HepG2 (cell line): Measurements from ENCODE around the gene GAN. TPM values are rescaled to one million over a fixed set of nuclear protein-coding genes. Genes with fewer than 3 reads are reported as not detected.

Experiments
- CREB1 ChIP-seq, 2 experiments: fragments of 450-650 bp in 1 of 2; IDR thresholded peaks; 2 replicates each; pipeline ENCODE4 v1.6.1; 2016 to 2017; ENCODE audit warnings: control low read depth in 1 of 2, mild to moderate bottlenecking in 1 of 2, missing compliant biosample characterization in 1 of 2, missing genetic modification characterization in 1 of 2
- MEIS1 ChIP-seq: sonication (generic); formaldehyde crosslinking; IDR thresholded peaks from 2 replicates; pipeline ENCODE4 v1.9.0; 2021; ENCODE audit warnings: mild to moderate bottlenecking, missing genetic modification reagents, moderate library complexity, borderline replicate concordance
- MYNN ChIP-seq: sonication (generic); formaldehyde crosslinking; IDR thresholded peaks from 2 replicates; pipeline ENCODE4 v1.4.0; 2020; ENCODE audit warnings: mild to moderate bottlenecking, low read depth, missing genetic modification reagents
- NCOR1 ChIP-seq: fragments of 200-600 bp; sonication (generic); IDR thresholded peaks from 2 replicates; pipeline ENCODE4 v1.7.0; 2017; ENCODE audit warnings: antibody characterized with exemption, low read length, borderline replicate concordance
- TGIF2 ChIP-seq: IDR thresholded peaks from 2 replicates; pipeline ENCODE4 v1.6.1; 2016; ENCODE audit warnings: control low read depth, missing compliant biosample characterization
- ZBTB8A ChIP-seq: sonication (generic); formaldehyde crosslinking; IDR thresholded peaks from 2 replicates; pipeline ENCODE4 v1.4.0; 2020; ENCODE audit warnings: mild to moderate bottlenecking, low read depth, missing genetic modification reagents, borderline replicate concordance
- ZNF383 ChIP-seq: sonication (generic); formaldehyde crosslinking; IDR thresholded peaks from 2 replicates; pipeline ENCODE4 v1.4.0; 2020; ENCODE audit warnings: missing genetic modification reagents, mild to moderate bottlenecking, borderline replicate concordance
- ZNF747 ChIP-seq: sonication (generic); formaldehyde crosslinking; IDR thresholded peaks from 2 replicates; pipeline ENCODE4 v1.8.1; 2023; ENCODE audit warnings: missing genetic modification reagents, mild to moderate bottlenecking, borderline replicate concordance
- ZNF780A ChIP-seq: sonication (generic); formaldehyde crosslinking; IDR thresholded peaks from 2 replicates; pipeline ENCODE4 v1.8.0; 2022; ENCODE audit warnings: mild to moderate bottlenecking, missing genetic modification reagents, moderate library complexity
- polyA plus RNA-seq, 8 experiments: library from polyadenylated mRNA; depleted of rRNA in 3 of 8; stranded (reverse) in 7 of 8; unstranded in 1 of 8; fragments of >200 nt; fragmentation: Illumina TruSeq in 4 of 8; extraction: Trizol in 4 of 8; gene quantifications; 2 replicates each; pipeline versions ENCODE4 v1.2.1 to v1.2.3, GENCODE V29; 2011 to 2016; ENCODE audit warnings: low read depth in 4 of 8, missing spikeins in 1 of 8, mixed read lengths in 1 of 8; ENCODE audit not compliant: insufficient read depth in 1 of 8
- total RNA-seq, 5 experiments: library from RNA; depleted of rRNA; stranded (reverse); fragments of >200 nt; fragmentation: Illumina TruSeq; extraction: Trizol; gene quantifications; 2 replicates each; pipeline ENCODE4 v1.2.3, GENCODE V29; 2016; ENCODE audit warnings: low read depth in 1 of 5
- TF ChIP-seq, protein P1 (sequence below): sonication (generic); formaldehyde crosslinking; conservative IDR thresholded peaks from 2 replicates; pipeline ENCODE4 v1.4.0; 2020; ENCODE audit warnings: missing genetic modification reagents
- TF ChIP-seq, protein P2 (sequence below): sonication (generic); formaldehyde crosslinking; IDR thresholded peaks from 2 replicates; pipeline ENCODE4 v1.5.1; 2020; ENCODE audit warnings: mild to moderate bottlenecking, missing genetic modification reagents, moderate library complexity
- TF ChIP-seq, protein P3 (sequence below): sonication (generic); formaldehyde crosslinking; IDR thresholded peaks from 2 replicates; pipeline ENCODE4 v1.8.1; 2023; ENCODE audit warnings: missing genetic modification reagents, mild to moderate bottlenecking, borderline replicate concordance
- TF ChIP-seq, protein P4 (sequence below): fragments of 450-650 bp; IDR thresholded peaks from 2 replicates; pipeline ENCODE4 v1.6.1; 2016
- TF ChIP-seq, protein P5 (sequence below): sonication (generic); formaldehyde crosslinking; IDR thresholded peaks from 2 replicates; pipeline ENCODE4 v1.4.0; 2020; ENCODE audit warnings: missing genetic modification reagents, borderline replicate concordance

The GAN gene
- total and polyA plus RNA-seq, 2 of the 13 experiments (the other 11 are each of a cell fraction or from before 2014, with no cell fraction given), result 4.3 to 11.0 TPM

DNA sequence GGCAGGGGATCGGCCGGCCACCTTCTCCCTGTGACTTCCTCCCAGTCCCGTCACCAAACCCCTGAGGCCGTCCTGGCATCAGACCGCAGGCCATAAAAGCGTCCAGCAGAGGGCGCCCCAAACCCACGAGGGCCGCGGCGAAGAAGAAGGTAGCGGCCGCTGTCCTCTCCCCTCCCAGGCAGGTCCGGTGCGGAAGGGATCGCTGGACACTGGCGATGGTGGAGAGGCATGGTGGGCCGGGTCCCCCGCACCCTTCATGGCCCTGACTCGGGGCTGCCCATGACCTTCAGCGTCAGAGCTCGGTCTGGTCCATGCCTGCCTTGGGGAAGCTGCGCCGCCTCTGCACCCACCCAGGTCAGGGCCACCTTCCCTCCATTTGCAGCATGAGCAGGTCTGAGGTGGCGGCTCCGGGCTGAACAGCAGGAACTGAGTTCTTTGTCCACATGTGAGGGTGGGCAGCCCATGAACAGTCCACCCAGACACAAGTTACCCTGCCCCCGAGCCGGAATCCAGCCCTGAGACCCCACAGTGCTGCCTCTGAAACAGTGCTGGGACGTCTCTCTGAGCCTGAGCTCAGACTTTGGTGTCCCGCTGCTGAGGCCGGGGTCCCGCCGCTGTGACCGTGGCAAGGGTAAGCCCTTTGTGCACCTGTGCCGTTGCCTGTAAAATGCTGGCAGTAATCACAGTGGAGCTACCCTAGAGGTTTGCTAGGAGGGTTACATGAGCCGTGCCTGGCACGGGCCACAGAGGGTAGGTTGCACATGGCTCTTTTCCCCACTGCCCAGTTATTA lies 89.0 kb downstream of the GAN start (continued):
- TF ChIP-seq, protein P1, sequence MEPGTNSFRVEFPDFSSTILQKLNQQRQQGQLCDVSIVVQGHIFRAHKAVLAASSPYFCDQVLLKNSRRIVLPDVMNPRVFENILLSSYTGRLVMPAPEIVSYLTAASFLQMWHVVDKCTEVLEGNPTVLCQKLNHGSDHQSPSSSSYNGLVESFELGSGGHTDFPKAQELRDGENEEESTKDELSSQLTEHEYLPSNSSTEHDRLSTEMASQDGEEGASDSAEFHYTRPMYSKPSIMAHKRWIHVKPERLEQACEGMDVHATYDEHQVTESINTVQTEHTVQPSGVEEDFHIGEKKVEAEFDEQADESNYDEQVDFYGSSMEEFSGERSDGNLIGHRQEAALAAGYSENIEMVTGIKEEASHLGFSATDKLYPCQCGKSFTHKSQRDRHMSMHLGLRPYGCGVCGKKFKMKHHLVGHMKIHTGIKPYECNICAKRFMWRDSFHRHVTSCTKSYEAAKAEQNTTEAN, result no peak
- TF ChIP-seq, protein P2, sequence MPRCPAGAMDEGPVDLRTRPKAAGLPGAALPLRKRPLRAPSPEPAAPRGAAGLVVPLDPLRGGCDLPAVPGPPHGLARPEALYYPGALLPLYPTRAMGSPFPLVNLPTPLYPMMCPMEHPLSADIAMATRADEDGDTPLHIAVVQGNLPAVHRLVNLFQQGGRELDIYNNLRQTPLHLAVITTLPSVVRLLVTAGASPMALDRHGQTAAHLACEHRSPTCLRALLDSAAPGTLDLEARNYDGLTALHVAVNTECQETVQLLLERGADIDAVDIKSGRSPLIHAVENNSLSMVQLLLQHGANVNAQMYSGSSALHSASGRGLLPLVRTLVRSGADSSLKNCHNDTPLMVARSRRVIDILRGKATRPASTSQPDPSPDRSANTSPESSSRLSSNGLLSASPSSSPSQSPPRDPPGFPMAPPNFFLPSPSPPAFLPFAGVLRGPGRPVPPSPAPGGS (CRISPR knock-in tag), result peak; percentile 93
- no peak for TF ChIP-seq NCOR1
- TF ChIP-seq, protein P3, sequence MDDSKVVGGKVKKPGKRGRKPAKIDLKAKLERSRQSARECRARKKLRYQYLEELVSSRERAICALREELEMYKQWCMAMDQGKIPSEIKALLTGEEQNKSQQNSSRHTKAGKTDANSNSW (CRISPR knock-in tag), result no peak
- TF ChIP-seq, protein P4, sequence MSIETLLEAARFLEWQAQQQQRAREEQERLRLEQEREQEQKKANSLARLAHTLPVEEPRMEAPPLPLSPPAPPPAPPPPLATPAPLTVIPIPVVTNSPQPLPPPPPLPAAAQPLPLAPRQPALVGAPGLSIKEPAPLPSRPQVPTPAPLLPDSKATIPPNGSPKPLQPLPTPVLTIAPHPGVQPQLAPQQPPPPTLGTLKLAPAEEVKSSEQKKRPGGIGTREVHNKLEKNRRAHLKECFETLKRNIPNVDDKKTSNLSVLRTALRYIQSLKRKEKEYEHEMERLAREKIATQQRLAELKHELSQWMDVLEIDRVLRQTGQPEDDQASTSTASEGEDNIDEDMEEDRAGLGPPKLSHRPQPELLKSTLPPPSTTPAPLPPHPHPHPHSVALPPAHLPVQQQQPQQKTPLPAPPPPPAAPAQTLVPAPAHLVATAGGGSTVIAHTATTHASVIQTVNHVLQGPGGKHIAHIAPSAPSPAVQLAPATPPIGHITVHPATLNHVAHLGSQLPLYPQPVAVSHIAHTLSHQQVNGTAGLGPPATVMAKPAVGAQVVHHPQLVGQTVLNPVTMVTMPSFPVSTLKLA, result no peak
- no peak for TF ChIP-seq CREB1 (IDR thresholded peaks at IDR 0.05)
- no peak for TF ChIP-seq CREB1 (CRISPR knock-in tag; IDR thresholded peaks at IDR 0.05)
- TF ChIP-seq, protein P5, sequence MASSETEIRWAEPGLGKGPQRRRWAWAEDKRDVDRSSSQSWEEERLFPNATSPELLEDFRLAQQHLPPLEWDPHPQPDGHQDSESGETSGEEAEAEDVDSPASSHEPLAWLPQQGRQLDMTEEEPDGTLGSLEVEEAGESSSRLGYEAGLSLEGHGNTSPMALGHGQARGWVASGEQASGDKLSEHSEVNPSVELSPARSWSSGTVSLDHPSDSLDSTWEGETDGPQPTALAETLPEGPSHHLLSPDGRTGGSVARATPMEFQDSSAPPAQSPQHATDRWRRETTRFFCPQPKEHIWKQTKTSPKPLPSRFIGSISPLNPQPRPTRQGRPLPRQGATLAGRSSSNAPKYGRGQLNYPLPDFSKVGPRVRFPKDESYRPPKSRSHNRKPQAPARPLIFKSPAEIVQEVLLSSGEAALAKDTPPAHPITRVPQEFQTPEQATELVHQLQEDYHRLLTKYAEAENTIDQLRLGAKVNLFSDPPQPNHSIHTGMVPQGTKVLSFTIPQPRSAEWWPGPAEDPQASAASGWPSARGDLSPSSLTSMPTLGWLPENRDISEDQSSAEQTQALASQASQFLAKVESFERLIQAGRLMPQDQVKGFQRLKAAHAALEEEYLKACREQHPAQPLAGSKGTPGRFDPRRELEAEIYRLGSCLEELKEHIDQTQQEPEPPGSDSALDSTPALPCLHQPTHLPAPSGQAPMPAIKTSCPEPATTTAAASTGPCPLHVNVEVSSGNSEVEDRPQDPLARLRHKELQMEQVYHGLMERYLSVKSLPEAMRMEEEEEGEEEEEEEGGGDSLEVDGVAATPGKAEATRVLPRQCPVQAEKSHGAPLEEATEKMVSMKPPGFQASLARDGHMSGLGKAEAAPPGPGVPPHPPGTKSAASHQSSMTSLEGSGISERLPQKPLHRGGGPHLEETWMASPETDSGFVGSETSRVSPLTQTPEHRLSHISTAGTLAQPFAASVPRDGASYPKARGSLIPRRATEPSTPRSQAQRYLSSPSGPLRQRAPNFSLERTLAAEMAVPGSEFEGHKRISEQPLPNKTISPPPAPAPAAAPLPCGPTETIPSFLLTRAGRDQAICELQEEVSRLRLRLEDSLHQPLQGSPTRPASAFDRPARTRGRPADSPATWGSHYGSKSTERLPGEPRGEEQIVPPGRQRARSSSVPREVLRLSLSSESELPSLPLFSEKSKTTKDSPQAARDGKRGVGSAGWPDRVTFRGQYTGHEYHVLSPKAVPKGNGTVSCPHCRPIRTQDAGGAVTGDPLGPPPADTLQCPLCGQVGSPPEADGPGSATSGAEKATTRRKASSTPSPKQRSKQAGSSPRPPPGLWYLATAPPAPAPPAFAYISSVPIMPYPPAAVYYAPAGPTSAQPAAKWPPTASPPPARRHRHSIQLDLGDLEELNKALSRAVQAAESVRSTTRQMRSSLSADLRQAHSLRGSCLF (CRISPR knock-in tag), result no peak
- TF ChIP-seq ZNF780A (CRISPR knock-in tag), result no peak
- TF ChIP-seq ZNF383 (CRISPR knock-in tag), result 0 out of 2 replicates have a peak, but pooled peaks have one; percentile 48
- TF ChIP-seq TGIF2 (CRISPR knock-in tag), result peak; percentile 82; the same call in 1 of the 2 replicates
- no peak; the same call in 1 of the 2 replicates for TF ChIP-seq ZBTB8A (CRISPR knock-in tag)
- TF ChIP-seq MEIS1 (CRISPR knock-in tag), result peak; percentile 75; the same call in 1 of the 2 replicates
- peak; percentile 13; the same call in 1 of the 2 replicates for TF ChIP-seq ZNF747
- TF ChIP-seq MYNN (CRISPR knock-in tag), result no peak
